ENCODE data around the gene IL4I1. TPM values are rescaled to one million over a fixed set of nuclear protein-coding genes. Genes with fewer than 3 reads are reported as not detected.

The IL4I1 gene
- total RNA-seq, 1 experiment from 2014 or later, result 0.71 TPM

DNA sequence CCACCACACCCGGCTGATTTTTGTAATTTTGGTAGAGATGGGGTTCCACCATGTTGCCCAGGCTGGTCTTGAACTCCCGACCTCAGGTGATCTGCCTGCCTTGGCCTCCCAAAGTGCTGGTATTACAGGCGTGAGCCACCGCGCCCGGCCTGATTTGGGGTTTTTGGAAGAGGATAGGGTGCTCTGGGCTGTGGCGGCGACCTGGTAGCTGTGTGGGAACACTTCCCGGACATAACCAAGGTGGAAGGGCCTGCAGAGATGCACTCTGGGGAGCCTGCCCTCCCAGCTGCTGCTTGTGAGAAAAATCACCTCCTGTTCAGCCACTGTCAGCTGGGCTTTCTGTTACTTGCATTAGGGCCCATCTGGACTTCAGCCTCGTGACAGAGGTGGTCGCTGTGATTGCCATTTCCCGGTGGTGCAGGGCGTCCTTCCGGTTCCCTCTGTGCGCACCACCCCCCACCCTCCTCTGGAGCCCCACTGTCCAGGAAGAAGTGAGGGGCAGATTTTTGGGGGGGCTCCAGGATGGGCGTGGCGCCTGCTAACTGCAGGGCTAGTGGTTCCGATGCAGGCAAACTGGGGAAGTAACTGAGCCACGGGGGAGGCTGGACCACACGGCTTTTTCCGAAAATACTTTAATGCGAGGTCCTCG, 7.5 kb downstream of the IL4I1 start (continued):
- TF ChIP-seq, protein P1, sequence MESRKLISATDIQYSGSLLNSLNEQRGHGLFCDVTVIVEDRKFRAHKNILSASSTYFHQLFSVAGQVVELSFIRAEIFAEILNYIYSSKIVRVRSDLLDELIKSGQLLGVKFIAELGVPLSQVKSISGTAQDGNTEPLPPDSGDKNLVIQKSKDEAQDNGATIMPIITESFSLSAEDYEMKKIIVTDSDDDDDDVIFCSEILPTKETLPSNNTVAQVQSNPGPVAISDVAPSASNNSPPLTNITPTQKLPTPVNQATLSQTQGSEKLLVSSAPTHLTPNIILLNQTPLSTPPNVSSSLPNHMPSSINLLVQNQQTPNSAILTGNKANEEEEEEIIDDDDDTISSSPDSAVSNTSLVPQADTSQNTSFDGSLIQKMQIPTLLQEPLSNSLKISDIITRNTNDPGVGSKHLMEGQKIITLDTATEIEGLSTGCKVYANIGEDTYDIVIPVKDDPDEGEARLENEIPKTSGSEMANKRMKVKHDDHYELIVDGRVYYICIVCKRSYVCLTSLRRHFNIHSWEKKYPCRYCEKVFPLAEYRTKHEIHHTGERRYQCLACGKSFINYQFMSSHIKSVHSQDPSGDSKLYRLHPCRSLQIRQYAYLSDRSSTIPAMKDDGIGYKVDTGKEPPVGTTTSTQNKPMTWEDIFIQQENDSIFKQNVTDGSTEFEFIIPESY (IDR thresholded peaks at IDR 0.05; ENCODE audit: extremely low read depth, insufficient replicate concordance, low read length), result no peak
- TF ChIP-seq CTCF (IDR thresholded peaks at IDR 0.05 in 2 of 3, conservative IDR thresholded peaks at IDR 0.05 in 1 of 3; ENCODE audit: borderline replicate concordance in 1 of 3, insufficient read depth in 1 of 3, low read depth in 2 of 3, low read length in 2 of 3) (no peak), ELF1 (IDR thresholded peaks at IDR 0.05; ENCODE audit: borderline replicate concordance, low read depth) (no peak), CEBPB (IDR thresholded peaks at IDR 0.05; ENCODE audit: low read depth) (no peak), JUND (IDR thresholded peaks at IDR 0.05) (no peak), CBX3 (IDR thresholded peaks at IDR 0.05; ENCODE audit: low read depth) (no peak), EZH2phosphoT487 (IDR thresholded peaks at IDR 0.05; ENCODE audit: borderline replicate concordance) (no peak), FOSL1 (IDR thresholded peaks at IDR 0.05; ENCODE audit: low read depth) (no peak)
- TF ChIP-seq, protein P2, sequence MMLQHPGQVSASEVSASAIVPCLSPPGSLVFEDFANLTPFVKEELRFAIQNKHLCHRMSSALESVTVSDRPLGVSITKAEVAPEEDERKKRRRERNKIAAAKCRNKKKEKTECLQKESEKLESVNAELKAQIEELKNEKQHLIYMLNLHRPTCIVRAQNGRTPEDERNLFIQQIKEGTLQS (IDR thresholded peaks at IDR 0.05), result no peak

GRCh38 chr19:49888510-49888824, 8.2 kb downstream of the IL4I1 start:
- ChIA-PET RAD21 (ENCODE audit: low non-redundant PET in 1 of 2, low total read pairs in 2 of 2, uncharacterized antibody in 2 of 2, unreplicated experiment in 2 of 2) (no interaction called here), POLR2A (no interaction called here), CTCF (no interaction called here)
- Histone ChIP-seq H3K4me1 (ENCODE audit: control insufficient read depth in 1 of 2, insufficient read depth in 2 of 2, low read length in 2 of 2) (peaks cover 6 to 24% of the 10 kb centered on the region in 2 experiments), H3K9ac (ENCODE audit: low read length) (no peak overlapping the region), H3K4me2 (ENCODE audit: low read length) (no peak overlapping the region), H3K9me2 (ENCODE audit: insufficient read depth) (no peaks in the 10 kb centered on the region), H3K4me3 (replicated peaks in 1 of 2; ENCODE audit: low read depth in 1 of 2, low read length in 2 of 2) (no peak overlapping the region), H3K9me3 (ENCODE audit: control insufficient read depth in 1 of 2, insufficient read depth in 1 of 2, low read depth in 1 of 2, low read length in 2 of 2) (no peaks in the 10 kb centered on the region), H3K79me2 (ENCODE audit: insufficient read depth, low read length) (no peaks in the 10 kb centered on the region), H3K27me3 (ENCODE audit: insufficient read depth, low read length) (no peaks in the 10 kb centered on the region), H3K36me3 (ENCODE audit: control insufficient read depth in 1 of 2, insufficient read depth in 2 of 2, low read length in 2 of 2) (peaks cover 0 to 3% of the 10 kb centered on the region in 2 experiments; a peak in 2 of 4 replicates), H2AFZ (ENCODE audit: low read depth, low read length, poor library complexity, severe bottlenecking) (no peak overlapping the region), H4K20me1 (ENCODE audit: insufficient read depth) (no peaks in the 10 kb centered on the region), H3K27ac (ENCODE audit: low read depth, low read length) (no peak overlapping the region)
- ATAC-seq (no peak), DNase-seq (ENCODE audit: low read depth, low spot score) (no peak)
- intact Hi-C loops (cut with micrococcal nuclease), result no loop called here
- BruUV-seq (replicated peaks), result no TSS peak
- TF ChIP-seq YY1 (IDR thresholded peaks at IDR 0.05; ENCODE audit: extremely low read depth, insufficient replicate concordance, low read depth, low read length), result no peak
- TF ChIP-seq EZH2 (IDR thresholded peaks at IDR 0.05), result no peak
- no peak for TF ChIP-seq CTCF (IDR thresholded peaks at IDR 0.05 in 2 of 3, conservative IDR thresholded peaks at IDR 0.05 in 1 of 3; ENCODE audit: borderline replicate concordance in 1 of 3, insufficient read depth in 1 of 3, low read depth in 2 of 3, low read length in 2 of 3)
